IPS-15b (cell line): ENCODE data around the gene ZC3H12A.
"Not testable (repeated sequence)": the region's sequence is repeated elsewhere in the genome, so short reads cannot be mapped to it uniquely, and the experiment has no call there.

ENCODE experiments used
- H3K27me3 ChIP-seq: one replicate; pipeline ENCODE4 v1.6.1; 2013; ENCODE audit warnings: low read length; ENCODE audit not compliant: control insufficient read depth, insufficient read depth
- H3K36me3 ChIP-seq: one replicate; pipeline ENCODE4 v1.6.1; 2013; ENCODE audit warnings: low read length; ENCODE audit not compliant: control insufficient read depth, insufficient read depth
- H3K4me1 ChIP-seq: one replicate; pipeline ENCODE4 v1.6.1; 2013; ENCODE audit warnings: mild to moderate bottlenecking, low read length; ENCODE audit not compliant: control insufficient read depth, insufficient read depth
- H3K4me3 ChIP-seq: one replicate; pipeline ENCODE4 v1.5.1; 2013; ENCODE audit warnings: low read depth, low read length
- H3K9ac ChIP-seq: one replicate; pipeline ENCODE4 v1.6.1; 2013; ENCODE audit warnings: low read depth, mild to moderate bottlenecking, low read length
- H3K9me3 ChIP-seq: one replicate; pipeline ENCODE4 v1.6.1; 2013; ENCODE audit warnings: mild to moderate bottlenecking, low read length; ENCODE audit not compliant: control insufficient read depth, insufficient read depth

ZC3H12A gene

GRCh38 chr1:37493336-37494098, 19.1 kb downstream of the ZC3H12A start:
- no peak overlapping the region for H3K9ac ChIP-seq
- peaks cover 4% of the 10 kb centered on the region for H3K36me3 ChIP-seq
- no peaks in the 10 kb centered on the region for H3K4me1 ChIP-seq
- H3K4me3 ChIP-seq, result no peak overlapping the region
- H3K9me3 ChIP-seq, result no peaks in the 10 kb centered on the region
- no peaks in the 10 kb centered on the region for H3K27me3 ChIP-seq

- Histone ChIP-seq H3K4me1 (no peaks in the 10 kb centered on the region), H3K9ac (no peak overlapping the region), H3K27me3 (no peaks in the 10 kb centered on the region), H3K36me3 (peaks cover 8% of the 10 kb centered on the region), H3K4me3 (no peak overlapping the region), H3K9me3 (no peaks in the 10 kb centered on the region)
These were observed 21.5 kb downstream of the ZC3H12A start for GRCh38 chr1:37495875-37496274.

- no peaks in the 10 kb centered on the region for H3K9me3 ChIP-seq
- no peaks in the 10 kb centered on the region for H3K4me1 ChIP-seq
- H3K4me3 ChIP-seq, result no peak overlapping the region
- no peaks in the 10 kb centered on the region for H3K27me3 ChIP-seq
- peaks cover 15% of the 10 kb centered on the region for H3K36me3 ChIP-seq
- no peak overlapping the region for H3K9ac ChIP-seq
These were observed 23.5 kb downstream of the ZC3H12A start for GRCh38 chr1:37497832-37498231.

GRCh38 chr1:37498872-37499617, 24.7 kb downstream of the ZC3H12A start:
- no peak overlapping the region for H3K9ac ChIP-seq
- H3K9me3 ChIP-seq, result no peaks in the 10 kb centered on the region
- H3K4me1 ChIP-seq, result no peaks in the 10 kb centered on the region
- peaks cover 17% of the 10 kb centered on the region for H3K36me3 ChIP-seq
- no peak overlapping the region for H3K4me3 ChIP-seq
- no peaks in the 10 kb centered on the region for H3K27me3 ChIP-seq

GRCh38 chr1:37501661-37502060, 27.3 kb downstream of the ZC3H12A start:
- Histone ChIP-seq H3K4me1 (no peaks in the 10 kb centered on the region), H3K27me3 (no peaks in the 10 kb centered on the region), H3K4me3 (no peak overlapping the region), H3K9ac (no peak overlapping the region), H3K9me3 (no peaks in the 10 kb centered on the region), H3K36me3 (peaks cover 17% of the 10 kb centered on the region)

GRCh38 chr1:37502104-37502503, 27.7 kb downstream of the ZC3H12A start:
- peaks cover 17% of the 10 kb centered on the region for H3K36me3 ChIP-seq
- H3K4me1 ChIP-seq, result no peaks in the 10 kb centered on the region
- H3K4me3 ChIP-seq, result no peak overlapping the region
- no peaks in the 10 kb centered on the region for H3K27me3 ChIP-seq
- H3K9me3 ChIP-seq, result no peaks in the 10 kb centered on the region
- H3K9ac ChIP-seq, result no peak overlapping the region

- H3K36me3 ChIP-seq, result peaks cover 17% of the 10 kb centered on the region
- H3K9ac ChIP-seq, H3K4me3 ChIP-seq, H3K4me1 ChIP-seq, H3K9me3 ChIP-seq, H3K27me3 ChIP-seq: not testable (repeated sequence)
These were observed 28.4 kb downstream of the ZC3H12A start for GRCh38 chr1:37502791-37503190.

GRCh38 chr1:37506740-37507139, 32.4 kb downstream of the ZC3H12A start:
- Histone ChIP-seq H3K4me3 (no peak overlapping the region), H3K9ac (no peak overlapping the region), H3K9me3 (no peaks in the 10 kb centered on the region), H3K36me3 (peaks cover 5% of the 10 kb centered on the region), H3K27me3 (no peaks in the 10 kb centered on the region), H3K4me1 (no peaks in the 10 kb centered on the region)

GRCh38 chr1:37509181-37509580, 34.8 kb downstream of the ZC3H12A start:
- peaks cover 3% of the 10 kb centered on the region for H3K36me3 ChIP-seq
- H3K9me3 ChIP-seq, result no peaks in the 10 kb centered on the region
- H3K27me3 ChIP-seq, result no peaks in the 10 kb centered on the region
- no peak overlapping the region for H3K4me3 ChIP-seq
- H3K9ac ChIP-seq, result no peak overlapping the region
- no peaks in the 10 kb centered on the region for H3K4me1 ChIP-seq

- H3K9ac ChIP-seq, result no peak overlapping the region
- no peaks in the 10 kb centered on the region for H3K4me1 ChIP-seq
- peaks cover 2% of the 10 kb centered on the region for H3K36me3 ChIP-seq
- peaks cover 6% of the 10 kb centered on the region for H3K27me3 ChIP-seq
- no peaks in the 10 kb centered on the region for H3K9me3 ChIP-seq
- peak overlapping the region; percentile 76 for H3K4me3 ChIP-seq
These were observed 39.5 kb downstream of the ZC3H12A start for GRCh38 chr1:37513795-37514349.

- Histone ChIP-seq H3K9ac (peak within 1 kb of the TSS; percentile 38), H3K9me3 (no peaks in the 10 kb centered on the region), H3K4me1 (no peaks in the 10 kb centered on the region), H3K4me3 (peak within 1 kb of the TSS; percentile 76), H3K27me3 (peaks cover 6% of the 10 kb centered on the region), H3K36me3 (no peaks in the 10 kb centered on the region)
These were observed 40.2 kb downstream of the ZC3H12A start, which contains the start of gene MEAF6 for GRCh38 chr1:37514350-37515184. TSS of gene MEAF6 (minus strand) at chr1:37514766. CDS start at chr1:37514746, 20 bp downstream.
